Panc1 (cell line): ENCODE data around the gene TRERF1. TPM values are rescaled to one million over a fixed set of nuclear protein-coding genes. Genes with fewer than 3 reads are reported as not detected.

Source experiments
- ATAC-seq: fragments of 200-7000 bp; cut with Tn5 transposase; 2 replicates; pipeline ENCODE4 v1.9.1; 2020; ENCODE audit warnings: mild to moderate bottlenecking, moderate library complexity
- BruUV-seq: library from RNA; stranded (reverse); fragments of 400-500 nt; replicated peaks from 2 replicates; lab custom pipeline; 2021; lab: Mats Ljungman, UMichigan
- CTCF ChIA-PET: fragments of 300-600 bp; sonication (Branson Sonifier 250); formaldehyde crosslinking; loops from one replicate; lab custom pipeline; 2022; ENCODE audit warnings: antibody characterized with exemption; lab: Charles Lee
- POLR2A ChIA-PET: fragments of 300-600 bp; sonication (Branson Sonifier 250); formaldehyde crosslinking; loops from one replicate; lab custom pipeline; 2022; ENCODE audit warnings: antibody characterized with exemption; lab: Charles Lee
- DNase-seq: peaks from one replicate; pipeline ENCODE4 v3.0.0-alpha.2; 2010; ENCODE audit warnings: low read depth, low spot score
- H3K27ac ChIP-seq: 2 replicates; pipeline ENCODE4 v1.5.1; 2011; ENCODE audit warnings: mild to moderate bottlenecking, low read length, inconsistent platforms
- H3K27me3 ChIP-seq: fragments of 200-500 bp; sonication (Bioruptor generic); 2 replicates; pipeline ENCODE4 v1.6.0; 2014; ENCODE audit warnings: low read length, inconsistent platforms; ENCODE audit not compliant: control insufficient read depth, insufficient read depth
- H3K36me3 ChIP-seq: fragments of 200-500 bp; sonication (Bioruptor generic); 2 replicates; pipeline ENCODE4 v1.5.1; 2014; ENCODE audit warnings: inconsistent platforms, mild to moderate bottlenecking, low read length, moderate library complexity; ENCODE audit not compliant: control insufficient read depth, insufficient read depth
- H3K4me1 ChIP-seq: 2 replicates; pipeline ENCODE4 v1.5.1; 2011; ENCODE audit warnings: inconsistent platforms, mild to moderate bottlenecking, low read length, moderate library complexity; ENCODE audit not compliant: control insufficient read depth, insufficient read depth
- H3K4me3 ChIP-seq, 2 experiments: 2 replicates each; pipeline ENCODE4 v1.5.1; 2011 to 2012; ENCODE audit warnings: low read depth in 2 of 2, low read length in 2 of 2, mild to moderate bottlenecking in 2 of 2, inconsistent platforms in 1 of 2, moderate library complexity in 1 of 2
- H3K9me3 ChIP-seq: fragments of 200-500 bp; sonication (Bioruptor generic); 2 replicates; pipeline ENCODE4 v1.5.1; 2014; ENCODE audit warnings: low read depth, mild to moderate bottlenecking, inconsistent platforms, low read length, moderate library complexity; ENCODE audit not compliant: control insufficient read depth, insufficient read depth
- CTCF ChIP-seq: fragments of 450-650 bp; IDR thresholded peaks from 2 replicates; pipeline ENCODE4 v1.5.1; 2017; ENCODE audit warnings: mild to moderate bottlenecking
- POLR2AphosphoS5 ChIP-seq: IDR thresholded peaks from 2 replicates; pipeline ENCODE4 v1.6.1; 2012; ENCODE audit warnings: mild to moderate bottlenecking, low read depth, low read length, moderate library complexity
- REST ChIP-seq, 2 experiments: IDR thresholded peaks; 2 replicates each; pipeline ENCODE4 v1.6.1; 2011 to 2012; ENCODE audit warnings: low read depth in 2 of 2, control low read depth in 1 of 2, low read length in 1 of 2, mild to moderate bottlenecking in 1 of 2, moderate library complexity in 1 of 2; ENCODE audit not compliant: insufficient read depth in 1 of 2
- SIN3A ChIP-seq: IDR thresholded peaks from 2 replicates; pipeline ENCODE4 v1.6.1; 2012; ENCODE audit warnings: low read depth, mild to moderate bottlenecking, low read length, moderate library complexity, borderline replicate concordance; ENCODE audit not compliant: insufficient read depth
- TCF7L2 ChIP-seq: IDR thresholded peaks from 2 replicates; pipeline ENCODE4 v1.6.1; 2011; ENCODE audit warnings: mild to moderate bottlenecking, low read depth, low read length, inconsistent platforms
- in situ Hi-C: cut with HindIII; loops from 2 replicates; pipeline ENCODE4 v1.10.0; 2016; ENCODE audit warnings: low sequenced_read_pairs, low pct_unique_long_range_greater_than_20kb
- intact Hi-C: fragments of 100-400 bp; cut with micrococcal nuclease; formaldehyde crosslinking; loops from one replicate; pipeline ENCODE4 v1.10.0; 2022; ENCODE audit not compliant: unreplicated experiment
- total RNA-seq: library from RNA; stranded (reverse); gene quantifications from one replicate; pipeline ENCODE4 v1.2.1, GENCODE V29; 2021; ENCODE audit not compliant: unreplicated experiment

Gene TRERF1
- total RNA-seq, 1 experiment from 2014 or later = 30.6 TPM

- in situ Hi-C loops (no loop called here), intact Hi-C loops (no loop called here)
- Histone ChIP-seq H3K4me3 (no peak overlapping the region), H3K27me3 (no peaks in the 10 kb centered on the region), H3K36me3 (no peaks in the 10 kb centered on the region), H3K9me3 (no peaks in the 10 kb centered on the region), H3K27ac (no peak overlapping the region), H3K4me1 (peaks cover 35% of the 10 kb centered on the region)
- no TSS peak for BruUV-seq
- TF ChIP-seq POLR2AphosphoS5 (no peak), TCF7L2 (no peak), REST (IDR thresholded peaks at IDR 0.05; ENCODE audit: insufficient read depth in 1 of 2, low read depth in 2 of 2, low read length in 1 of 2) (no peak), SIN3A (no peak), CTCF (no peak)
- POLR2A ChIA-PET = no interaction called here
- ATAC-seq (no peak), DNase-seq (no peak)
- CTCF ChIA-PET = no interaction called here
Observed at GRCh38 chr6:42297661-42298060, 154.1 kb downstream of the TRERF1 start.

GRCh38 chr6:42296614-42297013 lies 155.1 kb downstream of the TRERF1 start:
- Histone ChIP-seq H3K27me3 (no peaks in the 10 kb centered on the region), H3K9me3 (no peaks in the 10 kb centered on the region), H3K27ac (peak overlapping the region; percentile 40; the same call in 1 of the 2 replicates), H3K36me3 (no peaks in the 10 kb centered on the region), H3K4me1 (peaks cover 34% of the 10 kb centered on the region), H3K4me3 (no peak overlapping the region)
- no TSS peak for BruUV-seq
- DNase-seq (no peak), ATAC-seq (no peak)
- TF ChIP-seq TCF7L2 (no peak), CTCF (no peak), POLR2AphosphoS5 (no peak), SIN3A (no peak), REST (IDR thresholded peaks at IDR 0.05; ENCODE audit: insufficient read depth in 1 of 2, low read depth in 2 of 2, low read length in 1 of 2) (no peak)
- POLR2A ChIA-PET = no interaction called here
- CTCF ChIA-PET = no interaction called here
- in situ Hi-C loops (no loop called here), intact Hi-C loops (no loop called here)
